COLO829 (cell line): ENCODE results near the gene ATP9A.
"Not testable (repeated sequence)": the region's sequence is repeated elsewhere in the genome, so short reads cannot be mapped to it uniquely, and the experiment has no call there.

Experiments
- DNase-seq: peaks from one replicate; pipeline ENCODE4 v3.0.0; 2012; ENCODE audit warnings: low spot score

Gene ATP9A

GRCh38 chr20:51727872-51728271 is 40.3 kb downstream of the ATP9A start:
- no peak for DNase-seq

- peak; percentile 96 for DNase-seq
Measured at GRCh38 chr20:51725584-51726176, 42.5 kb downstream of the ATP9A start.

GRCh38 chr20:51723026-51723425 is 45.2 kb downstream of the ATP9A start:
- DNase-seq, result not testable (repeated sequence)

- not testable (repeated sequence) for DNase-seq
Measured at GRCh38 chr20:51722246-51722645, 45.9 kb downstream of the ATP9A start.

GRCh38 chr20:51720854-51721253 is 47.3 kb downstream of the ATP9A start:
- no peak for DNase-seq

- no peak for DNase-seq
Measured at GRCh38 chr20:51720384-51720783, 47.8 kb downstream of the ATP9A start.

GRCh38 chr20:51715856-51716185 is 52.4 kb downstream of the ATP9A start:
- DNase-seq, result no peak

- DNase-seq, result no peak
Measured at GRCh38 chr20:51715163-51715855, 52.9 kb downstream of the ATP9A start.

GRCh38 chr20:51713213-51713598 is 55.0 kb downstream of the ATP9A start:
- no peak for DNase-seq

- no peak for DNase-seq
Measured at GRCh38 chr20:51712501-51713212, 55.5 kb downstream of the ATP9A start.

GRCh38 chr20:51711426-51711825 is 56.8 kb downstream of the ATP9A start:
- no peak for DNase-seq

- DNase-seq, result no peak
Measured at GRCh38 chr20:51710361-51710894, 57.8 kb downstream of the ATP9A start.

- no peak for DNase-seq
Measured at GRCh38 chr20:51705400-51705799, 62.8 kb downstream of the ATP9A start.

- no peak for DNase-seq
Measured at GRCh38 chr20:51703400-51704287, 64.5 kb downstream of the ATP9A start.

GRCh38 chr20:51702556-51702955 is 65.6 kb downstream of the ATP9A start:
- DNase-seq, result no peak

GRCh38 chr20:51700809-51701285 is 67.3 kb downstream of the ATP9A start:
- peak; percentile 60 for DNase-seq

GRCh38 chr20:51698252-51698651 is 69.9 kb downstream of the ATP9A start:
- no peak for DNase-seq

GRCh38 chr20:51697096-51697826 is 70.9 kb downstream of the ATP9A start:
- no peak for DNase-seq

- DNase-seq, result no peak
Measured at GRCh38 chr20:51696304-51697071, 71.7 kb downstream of the ATP9A start.

- peak; percentile 57 for DNase-seq
Measured at GRCh38 chr20:51695574-51696303, 72.5 kb downstream of the ATP9A start.
